BJ (cell line): ENCODE measurements around the gene CRADD. TPM values are rescaled to one million over a fixed set of nuclear protein-coding genes. Genes with fewer than 3 reads are reported as not detected.

Experiments
- CTCF ChIA-PET: fragments of 350-600 bp; formaldehyde crosslinking; extraction: SDS; loops from one replicate; lab custom pipeline; 2021; ENCODE audit warnings: antibody characterized with exemption, inconsistent platforms; lab: Yijun Ruan, JAX
- POLR2A ChIA-PET: fragments of 300-600 bp; sonication (Branson Sonifier 250); formaldehyde crosslinking; extraction: SDS; loops from one replicate; lab custom pipeline; 2021; ENCODE audit warnings: antibody characterized with exemption; lab: Charles Lee
- DNase-seq: peaks from one replicate; pipeline ENCODE4 v3.0.0-alpha.2; 2011; ENCODE audit warnings: low read depth
- H3K27me3 ChIP-seq: 2 replicates; pipeline ENCODE4 v1.6.0; 2011; ENCODE audit warnings: low read length; ENCODE audit not compliant: control insufficient read depth, insufficient read depth
- H3K36me3 ChIP-seq: 2 replicates; pipeline ENCODE4 v1.5.1; 2011; ENCODE audit warnings: low read length; ENCODE audit not compliant: control insufficient read depth, insufficient read depth
- H3K4me3 ChIP-seq: 2 replicates; pipeline ENCODE4 v1.5.1; 2011; ENCODE audit warnings: low read depth, mild to moderate bottlenecking, control low read depth, low read length
- polyA plus RNA-seq: library from polyadenylated mRNA; depleted of rRNA; stranded (reverse); fragments of >200 nt; gene quantifications from 2 replicates; pipeline ENCODE4 v1.2.3, GENCODE V29; 2011
- TF ChIP-seq, protein P1 (sequence below): IDR thresholded peaks from 2 replicates; pipeline ENCODE4 v1.5.1; 2011; ENCODE audit warnings: low read depth, mild to moderate bottlenecking, control low read depth, inconsistent platforms, low read length, moderate library complexity; ENCODE audit not compliant: insufficient read depth

CRADD gene
- polyA plus RNA-seq, 1 experiment: 16.6 TPM

- ChIA-PET POLR2A (no interaction called here), CTCF (interaction anchor here (0.9 kb wide), 1 partner anchor 21 kb away, joined by 3 read pairs; no protein-coding TSS in a partner anchor)
- H3K36me3 ChIP-seq: no peaks in the 10 kb centered on the region
- H3K4me3 ChIP-seq: no peak overlapping the region
- H3K27me3 ChIP-seq: no peaks in the 10 kb centered on the region
- DNase-seq: no peak
- TF ChIP-seq, protein P1, sequence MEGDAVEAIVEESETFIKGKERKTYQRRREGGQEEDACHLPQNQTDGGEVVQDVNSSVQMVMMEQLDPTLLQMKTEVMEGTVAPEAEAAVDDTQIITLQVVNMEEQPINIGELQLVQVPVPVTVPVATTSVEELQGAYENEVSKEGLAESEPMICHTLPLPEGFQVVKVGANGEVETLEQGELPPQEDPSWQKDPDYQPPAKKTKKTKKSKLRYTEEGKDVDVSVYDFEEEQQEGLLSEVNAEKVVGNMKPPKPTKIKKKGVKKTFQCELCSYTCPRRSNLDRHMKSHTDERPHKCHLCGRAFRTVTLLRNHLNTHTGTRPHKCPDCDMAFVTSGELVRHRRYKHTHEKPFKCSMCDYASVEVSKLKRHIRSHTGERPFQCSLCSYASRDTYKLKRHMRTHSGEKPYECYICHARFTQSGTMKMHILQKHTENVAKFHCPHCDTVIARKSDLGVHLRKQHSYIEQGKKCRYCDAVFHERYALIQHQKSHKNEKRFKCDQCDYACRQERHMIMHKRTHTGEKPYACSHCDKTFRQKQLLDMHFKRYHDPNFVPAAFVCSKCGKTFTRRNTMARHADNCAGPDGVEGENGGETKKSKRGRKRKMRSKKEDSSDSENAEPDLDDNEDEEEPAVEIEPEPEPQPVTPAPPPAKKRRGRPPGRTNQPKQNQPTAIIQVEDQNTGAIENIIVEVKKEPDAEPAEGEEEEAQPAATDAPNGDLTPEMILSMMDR: no peak
These were observed 81.7 kb downstream of the CRADD start for GRCh38 chr12:93758801-93759373.

- Histone ChIP-seq H3K36me3 (no peaks in the 10 kb centered on the region), H3K4me3 (no peak overlapping the region), H3K27me3 (no peaks in the 10 kb centered on the region)
- TF ChIP-seq, protein P1: no peak
- ChIA-PET POLR2A (no interaction called here), CTCF (interaction anchor here (0.9 to 4.2 kb wide), 2 partner anchors 20 to 342 kb away, joined by 3 to 22 read pairs; no protein-coding TSS in a partner anchor)
- no peak for DNase-seq
These were observed 82.4 kb downstream of the CRADD start for GRCh38 chr12:93759512-93760081.

GRCh38 chr12:93760275-93760875, 83.2 kb downstream of the CRADD start:
- no peaks in the 10 kb centered on the region for H3K27me3 ChIP-seq
- no peak overlapping the region for H3K4me3 ChIP-seq
- no peaks in the 10 kb centered on the region for H3K36me3 ChIP-seq
- CTCF ChIA-PET: interaction anchor here (4.2 kb wide), 1 partner anchor 341 kb away, joined by 22 read pairs; no protein-coding TSS in a partner anchor
- DNase-seq: no peak
- POLR2A ChIA-PET: no interaction called here
- TF ChIP-seq, protein P1: no peak

- Histone ChIP-seq H3K4me3 (no peak overlapping the region), H3K27me3 (no peaks in the 10 kb centered on the region), H3K36me3 (no peaks in the 10 kb centered on the region)
- CTCF ChIA-PET: interaction anchor here (0.6 to 4.2 kb wide), 7 partner anchors 12 to 340 kb away, joined by 3 to 22 read pairs (median 3); no protein-coding TSS in a partner anchor
- POLR2A ChIA-PET: interaction anchor here (0.6 to 0.7 kb wide), 2 partner anchors 31 to 171 kb away, joined by 3 to 14 read pairs; no protein-coding TSS in a partner anchor
- no peak for DNase-seq
- TF ChIP-seq, protein P1: no peak
These were observed 85.0 kb downstream of the CRADD start for GRCh38 chr12:93762059-93762719.
